Endodermal cell (in vitro differentiated cells): ENCODE results near the gene CTTN. TPM values are rescaled to one million over a fixed set of nuclear protein-coding genes. Genes with fewer than 3 reads are reported as not detected.

Source experiments
- DNase-seq: peaks from one replicate; pipeline ENCODE4 v3.0.0-alpha.2; 2017
- H3K27ac ChIP-seq: 2 replicates; pipeline ENCODE4 v1.5.1; 2013; ENCODE audit warnings: mild to moderate bottlenecking, low read depth, low read length, moderate library complexity
- H3K27me3 ChIP-seq: 2 replicates; pipeline ENCODE4 v1.6.1; 2013; ENCODE audit warnings: mild to moderate bottlenecking, low read length, moderate library complexity; ENCODE audit not compliant: insufficient read depth, control insufficient read depth, poor library complexity, severe bottlenecking
- H3K36me3 ChIP-seq: 2 replicates; pipeline ENCODE4 v1.7.0; 2013; ENCODE audit warnings: mild to moderate bottlenecking, low read length, moderate library complexity; ENCODE audit not compliant: control insufficient read depth, insufficient read depth
- H3K4me1 ChIP-seq: one replicate; pipeline ENCODE4 v1.7.0; 2013; ENCODE audit warnings: low read length; ENCODE audit not compliant: control insufficient read depth, insufficient read depth
- H3K4me3 ChIP-seq: 2 replicates; pipeline ENCODE4 v1.5.1; 2013; ENCODE audit warnings: mild to moderate bottlenecking, low read length, moderate library complexity
- H3K9ac ChIP-seq: 2 replicates; pipeline ENCODE4 v1.6.1; 2013; ENCODE audit warnings: mild to moderate bottlenecking, low read length, moderate library complexity; ENCODE audit not compliant: poor library complexity, severe bottlenecking; ENCODE audit errors: extremely low read depth
- H3K9me3 ChIP-seq: 2 replicates; pipeline ENCODE4 v1.6.1; 2013; ENCODE audit warnings: mild to moderate bottlenecking, low read length, moderate library complexity; ENCODE audit not compliant: control insufficient read depth
- H3K27ac Mint-ChIP-seq: 2 replicates; pipeline ENCODE4 v1.8.0; 2020; ENCODE audit warnings: mixed read lengths
- H3K27me3 Mint-ChIP-seq: 2 replicates; pipeline ENCODE4 v1.8.0; 2021; ENCODE audit warnings: mild to moderate bottlenecking, mixed read lengths; ENCODE audit not compliant: insufficient read depth
- H3K36me3 Mint-ChIP-seq: 2 replicates; pipeline ENCODE4 v1.8.0; 2020; ENCODE audit warnings: low read depth, mixed read lengths
- H3K4me1 Mint-ChIP-seq: 2 replicates; pipeline ENCODE4 v1.8.0; 2020; ENCODE audit warnings: mixed read lengths
- H3K4me3 Mint-ChIP-seq: 2 replicates; pipeline ENCODE4 v1.8.0; 2020; ENCODE audit warnings: mild to moderate bottlenecking, moderate library complexity, mixed read lengths
- H3K9me3 Mint-ChIP-seq: 2 replicates; pipeline ENCODE4 v1.8.0; 2020; ENCODE audit warnings: mild to moderate bottlenecking, mixed read lengths
- WGBS, 2 experiments: methylation state at CpG; one replicate each; pipeline versions ENCODE4 v1.1.5 to v1.1.7; 2013; ENCODE audit warnings: missing lambda C conversion rate in 2 of 2, mixed read lengths in 1 of 2; ENCODE audit not compliant: insufficient coverage in 1 of 2, insufficient read length in 1 of 2; 5-methylcytosine and 5-hydroxymethylcytosine counted together
- total RNA-seq, 2 donors: library from RNA; stranded (reverse); fragmentation: NEBNext Ultra II Directional in 1 of 2; extraction: Animal tissue kit (Norgen Biotek cat#: 25700) in 1 of 2; gene quantifications; 2 replicates in 1 of 2; 3 replicates in 1 of 2; pipeline ENCODE4 v1.2.1, GENCODE V29; 2021
- TF ChIP-seq, protein P1 (sequence below): fragments of 200-600 bp; sonication (generic); conservative IDR thresholded peaks from 2 replicates; pipeline ENCODE4 v1.5.0; 2021; ENCODE audit warnings: antibody characterized with exemption, mild to moderate bottlenecking

The CTTN gene
- total RNA-seq, 2 donors from 2014 or later: 282 to 283 TPM

DNA sequence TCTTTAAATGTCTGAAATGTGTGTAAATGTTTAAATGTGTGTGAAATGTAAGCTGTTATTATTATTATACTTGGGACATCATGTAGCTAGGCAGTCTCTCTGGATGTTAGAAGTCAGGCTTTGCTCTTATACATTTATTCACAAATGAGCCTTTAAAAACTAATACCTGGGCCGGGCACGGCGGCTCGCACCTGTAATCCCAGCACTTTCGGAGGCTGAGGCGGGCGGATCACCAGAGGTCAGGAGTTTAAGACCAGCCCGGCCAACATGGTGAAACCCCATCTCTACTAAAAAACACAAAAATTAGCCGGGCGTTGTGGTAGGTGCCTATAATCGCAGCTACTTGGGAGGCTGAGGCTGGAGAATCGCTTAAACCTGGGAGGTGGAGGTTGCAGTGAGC is 21.7 kb upstream of the CTTN start:
- Mint-ChIP-seq H3K36me3 (peaks cover 82% of the 10 kb centered on the region), H3K4me3 (no peak overlapping the region)
- H3K36me3 ChIP-seq: peaks cover 91% of the 10 kb centered on the region

DNA sequence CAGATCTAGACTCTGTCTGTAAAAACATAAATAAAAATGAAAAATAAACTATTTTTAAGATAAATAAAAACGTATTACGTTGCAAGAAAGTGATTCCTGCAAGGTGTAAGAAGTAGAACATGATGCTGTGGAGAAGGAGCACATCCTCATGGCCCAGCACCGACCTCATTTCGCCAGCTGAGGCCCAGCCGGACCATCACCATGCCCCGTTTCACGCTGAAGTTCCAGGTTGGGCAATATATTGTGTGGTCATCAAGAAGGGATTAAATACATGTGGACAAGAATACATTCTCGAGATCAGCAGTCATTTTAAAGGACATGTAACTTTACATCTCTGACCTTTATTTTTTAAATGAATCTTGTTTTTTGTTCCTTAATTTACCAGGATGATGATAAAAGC is 20.7 kb upstream of the CTTN start:
- Histone ChIP-seq H3K9ac (no peak overlapping the region), H3K4me3 (no peak overlapping the region), H3K4me1 (no peaks in the 10 kb centered on the region), H3K36me3 (peaks cover 91% of the 10 kb centered on the region), H3K27ac (peak overlapping the region; percentile 4), H3K27me3 (no peaks in the 10 kb centered on the region), H3K9me3 (no peaks in the 10 kb centered on the region)
- DNase-seq: no peak
- Mint-ChIP-seq H3K36me3 (peaks cover 86% of the 10 kb centered on the region), H3K4me1 (peaks cover 14% of the 10 kb centered on the region), H3K27me3 (no peaks in the 10 kb centered on the region), H3K9me3 (no peaks in the 10 kb centered on the region), H3K27ac (no peak overlapping the region), H3K4me3 (no peak overlapping the region)
- TF ChIP-seq, protein P1, sequence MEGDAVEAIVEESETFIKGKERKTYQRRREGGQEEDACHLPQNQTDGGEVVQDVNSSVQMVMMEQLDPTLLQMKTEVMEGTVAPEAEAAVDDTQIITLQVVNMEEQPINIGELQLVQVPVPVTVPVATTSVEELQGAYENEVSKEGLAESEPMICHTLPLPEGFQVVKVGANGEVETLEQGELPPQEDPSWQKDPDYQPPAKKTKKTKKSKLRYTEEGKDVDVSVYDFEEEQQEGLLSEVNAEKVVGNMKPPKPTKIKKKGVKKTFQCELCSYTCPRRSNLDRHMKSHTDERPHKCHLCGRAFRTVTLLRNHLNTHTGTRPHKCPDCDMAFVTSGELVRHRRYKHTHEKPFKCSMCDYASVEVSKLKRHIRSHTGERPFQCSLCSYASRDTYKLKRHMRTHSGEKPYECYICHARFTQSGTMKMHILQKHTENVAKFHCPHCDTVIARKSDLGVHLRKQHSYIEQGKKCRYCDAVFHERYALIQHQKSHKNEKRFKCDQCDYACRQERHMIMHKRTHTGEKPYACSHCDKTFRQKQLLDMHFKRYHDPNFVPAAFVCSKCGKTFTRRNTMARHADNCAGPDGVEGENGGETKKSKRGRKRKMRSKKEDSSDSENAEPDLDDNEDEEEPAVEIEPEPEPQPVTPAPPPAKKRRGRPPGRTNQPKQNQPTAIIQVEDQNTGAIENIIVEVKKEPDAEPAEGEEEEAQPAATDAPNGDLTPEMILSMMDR: no peak
- WGBS, 2 experiments: 93 to 98% methylated on average over 3 to 8 of the region's 8 CpGs

More for the DNA sequence above, 21.7 kb upstream of the CTTN start:
- DNase-seq: no peak
- H3K27ac Mint-ChIP-seq: peak overlapping the region; percentile 52
- TF ChIP-seq, protein P1: no peak
- H3K27me3 ChIP-seq: no peaks in the 10 kb centered on the region
- no peaks in the 10 kb centered on the region for H3K9me3 Mint-ChIP-seq
- no peaks in the 10 kb centered on the region for H3K27me3 Mint-ChIP-seq
- H3K9ac ChIP-seq: no peak overlapping the region
- no peak overlapping the region for H3K27ac ChIP-seq
- no peak overlapping the region for H3K4me3 ChIP-seq
- no peaks in the 10 kb centered on the region for H3K4me1 ChIP-seq
- no peaks in the 10 kb centered on the region for H3K9me3 ChIP-seq
- WGBS, 2 experiments: 87 to 95% methylated on average over 7 to 12 of the region's 12 CpGs
- peaks cover 6% of the 10 kb centered on the region for H3K4me1 Mint-ChIP-seq

DNA sequence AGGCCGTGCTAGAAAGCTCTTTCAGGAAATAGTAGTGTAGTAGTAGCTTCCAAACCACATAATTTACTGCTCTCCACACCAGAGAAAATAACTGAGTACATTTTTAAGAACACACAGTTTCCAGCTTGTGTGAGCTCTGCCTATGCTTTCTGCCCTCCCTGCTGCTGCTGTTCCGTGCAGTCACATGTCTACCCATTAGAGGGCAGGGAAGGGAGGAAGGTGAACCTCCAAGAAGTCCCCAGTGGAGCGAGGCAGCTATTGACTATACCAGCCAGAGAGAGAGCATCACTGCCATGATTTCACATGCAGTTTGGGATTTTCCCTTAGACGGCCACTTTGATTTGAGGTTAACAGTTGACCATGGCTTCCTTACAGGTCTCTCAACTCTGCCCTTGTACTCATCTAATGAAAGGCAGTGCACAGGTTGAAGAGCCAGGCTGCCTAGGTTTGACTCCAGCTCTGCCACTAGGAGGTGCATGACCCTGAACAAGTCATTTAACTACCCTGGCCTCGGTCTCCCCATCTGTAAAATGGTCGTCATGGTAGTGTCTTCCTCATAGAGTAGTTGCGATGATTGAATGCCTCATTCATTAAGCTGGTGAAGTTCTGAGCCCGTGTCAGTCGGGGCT is 19.7 kb upstream of the CTTN start:
- Mint-ChIP-seq H3K27me3 (no peaks in the 10 kb centered on the region), H3K36me3 (peaks cover 85% of the 10 kb centered on the region), H3K4me3 (no peak overlapping the region), H3K27ac (no peak overlapping the region), H3K9me3 (no peaks in the 10 kb centered on the region), H3K4me1 (peaks cover 14% of the 10 kb centered on the region)
- WGBS, 2 experiments: 90 to 94% methylated on average over 6 to 8 of the region's 9 CpGs
- no peaks in the 10 kb centered on the region for H3K27me3 ChIP-seq
- DNase-seq: no peak
- no peak overlapping the region for H3K27ac ChIP-seq
- TF ChIP-seq, protein P1: peak; percentile 64
- H3K36me3 ChIP-seq: peaks cover 91% of the 10 kb centered on the region
- no peak overlapping the region for H3K4me3 ChIP-seq
- no peaks in the 10 kb centered on the region for H3K9me3 ChIP-seq
- H3K9ac ChIP-seq: no peak overlapping the region
- no peaks in the 10 kb centered on the region for H3K4me1 ChIP-seq
